ENCODE measurements around the gene C20orf144.

Gene C20orf144

GRCh38 chr20:33701629-33702450, 39.7 kb downstream of the C20orf144 start:
- DNase-seq (ENCODE audit: extremely low read depth, insufficient read length), result no peak
- H3K4me3 ChIP-seq (replicated peaks; ENCODE audit: low read depth, low read length), result no peak overlapping the region
- no peaks in the 10 kb centered on the region for H3K36me3 ChIP-seq (ENCODE audit: control insufficient read depth, insufficient read depth, low read length)
- H3K27me3 ChIP-seq (replicated peaks; ENCODE audit: control insufficient read depth, insufficient read depth, low read length), result no peaks in the 10 kb centered on the region
- no peak for TF ChIP-seq CTCF (IDR thresholded peaks at IDR 0.05; ENCODE audit: insufficient read depth, low read length, poor library complexity, severe bottlenecking)

- peaks cover 4% of the 10 kb centered on the region for H3K36me3 ChIP-seq (ENCODE audit: control insufficient read depth, insufficient read depth, low read length)
- TF ChIP-seq CTCF (IDR thresholded peaks at IDR 0.05; ENCODE audit: insufficient read depth, low read length, poor library complexity, severe bottlenecking), result no peak
- H3K27me3 ChIP-seq (replicated peaks; ENCODE audit: control insufficient read depth, insufficient read depth, low read length), result no peaks in the 10 kb centered on the region
- no peak overlapping the region for H3K4me3 ChIP-seq (replicated peaks; ENCODE audit: low read depth, low read length)
- no peak for DNase-seq (ENCODE audit: extremely low read depth, insufficient read length)
These were observed 40.7 kb downstream of the C20orf144 start for GRCh38 chr20:33702861-33703260.

GRCh38 chr20:33703498-33704137, 41.5 kb downstream of the C20orf144 start:
- DNase-seq (ENCODE audit: extremely low read depth, insufficient read length), result no peak
- no peak for TF ChIP-seq CTCF (IDR thresholded peaks at IDR 0.05; ENCODE audit: insufficient read depth, low read length, poor library complexity, severe bottlenecking)
- Histone ChIP-seq H3K36me3 (ENCODE audit: control insufficient read depth, insufficient read depth, low read length) (peaks cover 4% of the 10 kb centered on the region), H3K4me3 (replicated peaks; ENCODE audit: low read depth, low read length) (no peak overlapping the region), H3K27me3 (replicated peaks; ENCODE audit: control insufficient read depth, insufficient read depth, low read length) (no peaks in the 10 kb centered on the region)

GRCh38 chr20:33704197-33704924, 42.2 kb downstream of the C20orf144 start:
- DNase-seq (ENCODE audit: extremely low read depth, insufficient read length), result no peak
- Histone ChIP-seq H3K4me3 (replicated peaks; ENCODE audit: low read depth, low read length) (no peak overlapping the region), H3K36me3 (ENCODE audit: control insufficient read depth, insufficient read depth, low read length) (peaks cover 4% of the 10 kb centered on the region), H3K27me3 (replicated peaks; ENCODE audit: control insufficient read depth, insufficient read depth, low read length) (no peaks in the 10 kb centered on the region)
- no peak for TF ChIP-seq CTCF (IDR thresholded peaks at IDR 0.05; ENCODE audit: insufficient read depth, low read length, poor library complexity, severe bottlenecking)

GRCh38 chr20:33707668-33708067, 45.5 kb downstream of the C20orf144 start:
- Histone ChIP-seq H3K36me3 (ENCODE audit: control insufficient read depth, insufficient read depth, low read length) (peaks cover 4% of the 10 kb centered on the region), H3K27me3 (replicated peaks; ENCODE audit: control insufficient read depth, insufficient read depth, low read length) (no peaks in the 10 kb centered on the region), H3K4me3 (replicated peaks; ENCODE audit: low read depth, low read length) (no peak overlapping the region)
- no peak for DNase-seq (ENCODE audit: extremely low read depth, insufficient read length)
- no peak for TF ChIP-seq CTCF (IDR thresholded peaks at IDR 0.05; ENCODE audit: insufficient read depth, low read length, poor library complexity, severe bottlenecking)

All from GM06990 (cell line).